GM21381 (cell line): Measurements from ENCODE around the gene CLDN2.

Experiments used
- ATAC-seq: cut with Tn5 transposase; IDR thresholded peaks from one replicate; pipeline ENCODE4 v1.9.1; 2021; ENCODE audit warnings: mild to moderate bottlenecking, moderate library complexity; ENCODE audit not compliant: unreplicated experiment

CLDN2 gene

DNA sequence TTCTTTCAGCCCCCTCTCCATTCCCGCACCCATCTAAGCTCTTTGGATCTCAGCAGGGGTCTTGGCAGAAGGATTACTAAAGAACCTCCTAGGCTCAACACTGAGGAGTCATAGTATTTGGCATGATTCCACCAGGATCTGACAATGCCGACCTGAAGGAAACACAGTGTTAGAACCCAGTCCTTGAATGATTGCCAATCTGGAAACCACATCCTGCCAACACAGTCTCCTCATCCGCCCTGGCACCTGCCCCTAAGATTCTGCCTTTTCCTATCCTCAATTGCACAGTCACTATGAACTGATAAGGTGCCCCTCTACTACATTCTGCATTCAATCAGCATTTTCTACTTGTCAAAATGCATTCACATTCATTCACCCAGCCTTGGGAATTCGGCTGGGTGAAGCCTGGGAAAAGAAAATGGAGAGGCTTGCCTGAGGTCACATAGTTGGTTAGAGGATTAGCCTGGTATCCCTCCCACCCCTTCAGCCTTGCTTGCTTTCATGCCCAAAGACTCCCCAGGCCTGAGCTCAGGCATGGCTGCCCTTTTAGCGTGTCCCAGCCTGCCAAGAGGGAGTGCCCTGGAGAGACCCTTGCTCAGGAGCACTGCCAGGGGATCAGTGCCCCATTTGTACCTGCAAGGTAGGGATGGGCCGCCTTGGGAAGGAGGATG is 2.2 kb upstream of the CLDN2 start:
- no peak for ATAC-seq

DNA sequence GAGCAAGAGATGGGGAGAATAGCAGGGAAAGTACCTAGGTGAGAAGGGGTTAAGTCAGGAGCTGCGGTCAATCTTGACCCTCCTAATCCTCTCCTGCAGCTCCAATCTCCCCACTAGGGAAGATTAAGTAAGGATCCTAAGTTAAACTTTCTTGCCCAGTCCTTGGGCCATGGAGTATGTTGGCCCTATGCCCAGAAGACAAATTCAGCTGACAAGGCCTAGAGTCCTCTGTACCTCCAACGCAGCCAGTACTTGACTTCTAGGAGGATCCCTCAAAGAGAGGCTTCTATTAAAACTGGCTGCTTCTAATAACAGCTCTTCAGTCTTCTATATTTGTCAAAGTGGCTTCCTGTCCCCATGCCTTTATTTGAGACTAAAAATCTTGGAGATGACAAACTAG is 1.4 kb downstream of the CLDN2 start:
- no peak for ATAC-seq

DNA sequence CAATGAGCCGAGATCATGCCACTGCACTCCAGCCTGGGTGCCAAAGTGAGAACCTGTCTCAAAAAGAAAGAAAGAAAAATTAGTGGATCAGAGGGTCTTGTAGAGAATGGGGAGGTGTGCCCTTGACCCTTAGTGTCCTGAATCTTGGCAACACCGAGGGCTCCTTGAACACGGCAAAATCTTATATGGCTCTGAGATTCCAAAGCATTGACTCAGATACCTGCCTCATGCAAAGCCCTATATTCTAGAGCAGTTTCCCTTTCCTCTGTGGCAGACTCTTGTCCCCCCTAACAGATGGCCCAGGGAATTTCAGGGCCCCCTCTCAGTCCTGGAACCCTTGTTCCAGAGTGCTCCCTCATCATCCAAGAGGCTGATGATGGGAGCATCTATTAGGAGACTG is 6.8 kb downstream of the CLDN2 start:
- no peak for ATAC-seq

DNA sequence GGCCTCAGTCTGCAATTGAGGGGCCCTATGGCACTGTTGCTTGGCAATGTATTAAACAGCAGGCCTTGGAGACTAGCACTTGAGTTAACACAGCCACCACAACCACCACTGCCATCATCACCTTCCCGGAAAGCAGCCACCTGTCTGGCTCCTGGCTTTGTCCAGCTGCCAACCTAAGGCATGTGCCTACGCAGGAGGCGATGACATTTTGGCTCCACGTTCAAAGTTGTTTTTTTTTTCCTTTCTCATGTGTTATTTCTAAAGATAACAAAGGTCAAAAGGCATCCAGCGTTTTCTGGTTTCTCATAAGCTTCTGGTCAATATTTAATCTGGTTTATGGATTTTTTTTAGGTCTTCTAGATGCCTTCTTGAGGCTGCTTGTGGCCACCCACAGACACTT is 7.5 kb downstream of the CLDN2 start:
- no peak for ATAC-seq

DNA sequence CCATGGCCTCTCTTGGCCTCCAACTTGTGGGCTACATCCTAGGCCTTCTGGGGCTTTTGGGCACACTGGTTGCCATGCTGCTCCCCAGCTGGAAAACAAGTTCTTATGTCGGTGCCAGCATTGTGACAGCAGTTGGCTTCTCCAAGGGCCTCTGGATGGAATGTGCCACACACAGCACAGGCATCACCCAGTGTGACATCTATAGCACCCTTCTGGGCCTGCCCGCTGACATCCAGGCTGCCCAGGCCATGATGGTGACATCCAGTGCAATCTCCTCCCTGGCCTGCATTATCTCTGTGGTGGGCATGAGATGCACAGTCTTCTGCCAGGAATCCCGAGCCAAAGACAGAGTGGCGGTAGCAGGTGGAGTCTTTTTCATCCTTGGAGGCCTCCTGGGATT is 8.0 kb downstream of the CLDN2 start:
- ATAC-seq: no peak

DNA sequence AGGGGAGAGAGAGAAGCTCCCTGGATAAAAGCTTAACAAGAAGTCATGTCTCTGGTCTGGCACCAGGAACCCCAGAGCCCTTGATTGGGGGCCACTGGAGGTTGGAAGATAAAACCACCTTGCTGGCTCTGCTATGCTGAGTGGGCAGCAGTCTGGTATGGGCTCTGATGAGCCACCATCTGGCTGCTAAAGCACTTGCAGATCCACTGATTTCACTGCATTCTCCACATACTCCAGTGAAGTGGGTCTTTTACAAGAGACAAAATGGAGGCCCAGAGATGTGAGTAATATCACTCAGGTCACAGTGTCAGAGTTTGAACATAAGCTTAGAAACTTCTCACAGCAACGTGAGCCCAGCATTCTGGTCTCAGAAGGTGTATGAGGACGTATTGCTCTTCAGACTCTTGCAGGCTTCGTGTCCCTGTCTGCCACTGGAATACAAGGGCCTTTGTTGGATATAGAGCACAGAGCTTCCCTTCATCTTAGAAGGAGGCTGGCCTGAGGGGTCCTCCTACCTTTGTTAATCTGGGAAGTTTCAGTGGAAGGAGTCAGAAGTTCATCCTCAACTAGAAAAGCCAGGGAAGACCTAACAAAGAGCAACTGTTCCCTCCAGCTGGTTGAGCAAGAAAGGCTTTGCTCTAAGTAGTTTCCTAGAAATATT is 11.8 kb downstream of the CLDN2 start:
- ATAC-seq: no peak

DNA sequence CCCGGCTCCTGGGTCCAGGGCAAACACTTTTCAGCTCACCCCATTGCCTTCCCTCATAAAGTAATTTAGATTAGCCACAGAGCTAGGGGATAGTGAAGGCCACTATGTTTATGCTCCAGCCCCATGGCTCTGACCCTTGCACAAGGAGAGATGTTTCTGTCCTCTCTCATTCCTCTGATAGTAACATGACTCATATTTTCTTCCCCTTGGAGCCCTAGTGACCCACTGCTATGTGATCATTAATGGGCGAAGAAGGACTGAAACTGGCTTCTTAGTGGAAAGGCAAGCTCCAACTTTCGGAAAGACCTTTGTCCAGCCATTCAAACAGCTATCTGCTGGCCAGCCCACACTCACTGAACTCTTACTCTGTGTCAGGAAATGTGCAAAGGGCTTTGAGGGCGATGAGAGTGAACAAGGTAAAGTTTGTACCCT is 12.3 kb downstream of the CLDN2 start:
- ATAC-seq: no peak

DNA sequence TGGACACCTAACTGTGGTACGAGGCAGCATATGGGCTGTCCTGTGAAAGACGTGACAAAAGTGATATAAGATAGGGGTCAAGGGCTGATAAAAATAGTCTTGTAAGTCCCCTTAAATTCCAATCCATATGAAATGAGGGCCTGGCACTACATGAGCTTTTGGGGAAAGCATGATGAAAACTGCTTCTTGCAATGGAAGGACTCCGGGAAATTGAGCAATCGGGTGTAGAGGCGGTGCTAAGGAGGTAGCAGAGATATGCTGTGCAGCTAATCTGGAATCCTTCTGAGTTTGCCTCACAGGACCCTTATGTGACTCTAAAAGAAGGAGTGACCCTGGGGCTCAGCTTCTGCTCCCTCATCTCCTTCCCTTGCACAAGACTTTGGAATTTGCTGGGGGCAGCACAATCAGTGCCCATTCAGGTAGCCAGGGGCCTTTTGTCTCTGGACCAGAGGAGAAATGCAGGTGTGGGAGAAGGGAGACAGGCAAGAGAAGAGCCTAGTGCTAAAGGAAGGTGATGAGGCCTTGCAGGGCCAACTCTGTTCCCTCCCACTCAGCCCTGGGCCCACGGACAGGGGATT is 12.8 kb downstream of the CLDN2 start:
- ATAC-seq: no peak

DNA sequence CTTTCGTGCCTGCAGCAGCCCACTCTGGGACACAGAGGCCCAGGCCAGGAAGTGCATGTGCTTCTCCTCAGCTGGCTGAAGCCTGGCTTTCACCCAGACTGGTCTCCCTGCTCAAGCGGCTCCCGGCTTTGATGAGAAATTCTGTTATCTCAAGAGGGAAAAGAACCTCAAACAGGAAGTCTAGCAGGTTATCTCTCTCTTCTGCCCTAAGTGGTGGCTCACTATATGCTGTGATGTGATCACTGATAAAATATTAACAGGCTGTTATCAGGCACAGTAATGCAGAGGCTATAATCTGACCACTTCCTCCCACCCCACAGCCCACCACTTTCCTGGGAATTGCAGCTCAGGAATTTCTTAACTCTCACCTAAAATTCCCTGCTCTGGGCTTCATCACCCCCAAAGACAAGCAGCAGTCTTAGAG is 13.3 kb downstream of the CLDN2 start:
- no peak for ATAC-seq

DNA sequence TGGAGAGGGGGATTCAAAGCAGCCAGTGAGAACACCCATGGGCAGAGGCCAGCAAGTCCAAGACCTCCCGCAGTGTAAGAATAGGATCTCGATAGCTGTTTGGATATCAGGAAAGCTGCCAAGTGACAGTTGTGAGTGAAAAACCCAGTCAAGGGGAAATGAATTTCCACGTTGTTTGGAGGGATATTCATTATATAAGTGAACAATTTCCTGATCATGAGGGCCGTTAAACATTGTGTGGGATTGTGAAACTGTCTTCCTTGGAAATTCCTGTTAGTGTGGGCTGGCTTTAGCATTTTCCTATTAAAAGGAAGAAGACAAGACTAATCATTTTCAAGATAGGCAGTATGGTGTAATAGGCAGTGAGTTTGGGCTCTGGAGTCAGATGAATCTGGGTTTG is 15.0 kb downstream of the CLDN2 start:
- ATAC-seq: no peak

DNA sequence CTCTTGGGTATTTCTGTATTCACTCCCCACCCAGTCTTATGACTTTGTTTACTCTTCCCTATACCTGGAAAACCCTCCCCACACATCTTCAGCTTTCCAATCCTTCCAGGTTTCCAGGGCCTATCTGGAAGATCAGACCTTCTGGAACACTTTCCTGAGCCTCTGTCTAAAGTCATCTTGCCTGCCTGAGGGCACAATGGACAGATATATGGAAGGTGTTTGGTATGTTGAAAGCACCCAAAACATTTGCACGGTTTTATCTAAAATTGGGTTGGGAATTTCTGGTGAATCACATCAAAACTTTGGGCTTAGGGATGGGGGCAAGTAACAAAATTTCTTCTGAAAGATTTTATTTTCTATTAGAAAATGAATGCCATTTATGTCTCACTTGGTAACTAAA is 16.0 kb downstream of the CLDN2 start:
- ATAC-seq: no peak

DNA sequence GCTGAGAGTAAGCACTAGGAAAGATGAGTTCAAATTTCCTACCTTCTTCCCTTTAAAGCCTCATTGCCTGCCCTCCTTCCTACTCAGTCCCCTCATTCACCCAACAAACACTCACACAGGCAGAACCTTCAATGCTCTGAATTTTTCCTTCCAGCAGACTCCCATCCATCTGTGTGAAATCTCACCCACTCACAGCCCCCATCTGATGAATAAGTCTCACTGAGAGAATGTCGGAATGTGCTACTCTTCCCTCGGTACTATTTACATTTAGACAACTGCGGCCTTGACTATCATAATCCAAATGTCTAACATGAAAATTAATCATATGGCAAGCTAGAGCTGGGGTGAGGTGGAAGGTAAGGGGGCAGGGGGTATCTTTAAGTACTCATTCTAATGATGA is 19.4 kb downstream of the CLDN2 start:
- no peak for ATAC-seq

DNA sequence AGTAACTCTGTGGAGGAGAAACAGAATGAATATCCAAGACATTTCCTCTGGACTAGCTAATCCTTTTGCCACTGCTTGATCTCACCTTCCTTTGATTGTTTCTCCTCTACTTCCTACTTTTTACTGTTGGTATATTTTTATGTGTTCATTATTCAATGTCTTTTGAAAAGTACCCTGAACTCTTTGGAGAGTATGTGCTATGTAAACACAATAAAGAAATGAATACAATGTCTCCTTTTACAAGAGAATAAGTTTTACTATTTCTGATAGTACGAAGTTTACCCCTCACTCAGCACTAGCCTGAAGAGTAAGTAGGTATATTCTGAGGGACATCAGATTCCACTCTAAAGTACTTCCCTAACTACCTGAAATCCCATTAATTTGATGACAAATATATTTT is 19.9 kb downstream of the CLDN2 start:
- no peak for ATAC-seq

DNA sequence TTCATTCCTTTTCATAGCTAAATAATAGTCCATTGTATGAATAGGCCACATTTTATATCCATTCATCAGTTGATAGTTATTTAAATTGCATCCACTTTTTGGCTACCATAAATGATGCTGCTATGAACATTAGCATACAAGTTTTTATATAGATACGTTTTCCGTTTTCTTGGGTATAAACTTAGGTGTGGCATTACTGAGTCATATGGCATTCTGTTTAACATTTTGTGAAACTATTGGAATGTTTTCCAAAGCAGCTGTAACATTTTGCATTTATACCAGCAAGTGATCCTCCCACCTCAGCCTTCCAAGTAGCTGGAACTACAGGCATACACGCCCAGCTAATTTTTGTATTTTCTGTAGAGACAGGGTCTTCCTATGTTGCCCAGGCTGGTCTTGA is 26.3 kb downstream of the CLDN2 start:
- ATAC-seq: no peak

DNA sequence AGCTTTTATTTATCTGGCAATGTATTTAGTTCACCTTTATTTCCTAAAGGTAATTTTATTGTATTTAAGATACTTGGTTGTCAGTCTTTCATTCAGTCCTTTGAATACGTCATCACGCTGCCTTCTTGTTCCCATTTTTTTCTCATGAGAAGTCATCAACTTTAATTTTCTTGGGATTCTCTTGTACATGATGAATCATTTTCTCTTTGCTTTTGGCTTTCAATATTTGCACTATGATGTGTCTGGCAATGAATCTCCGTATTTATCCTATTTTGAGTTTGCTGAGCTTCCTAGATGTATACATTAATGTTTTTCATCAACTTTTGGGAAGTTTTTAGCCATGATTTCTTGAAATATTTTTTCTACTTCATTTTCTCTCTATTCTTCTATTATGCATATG is 28.4 kb downstream of the CLDN2 start:
- no peak for ATAC-seq

DNA sequence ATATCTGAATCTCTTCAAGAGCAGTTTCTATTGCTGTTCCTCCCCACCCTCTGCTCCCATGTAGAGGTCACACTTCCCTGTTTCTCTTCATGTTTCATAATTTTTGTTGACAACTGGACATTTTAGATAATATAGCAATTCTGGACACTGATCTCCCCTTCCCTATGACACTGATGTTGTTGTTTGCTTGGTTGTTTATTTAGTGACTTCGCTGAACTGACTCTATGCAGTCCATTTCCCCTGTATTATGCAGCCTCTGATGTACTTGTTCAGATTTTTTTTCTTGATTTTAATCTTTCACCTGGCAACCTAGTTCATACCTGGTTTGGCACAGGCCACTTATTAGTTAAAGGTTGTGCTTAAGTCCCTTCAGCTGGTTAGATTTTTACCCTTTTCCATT is 29.2 kb downstream of the CLDN2 start:
- no peak for ATAC-seq

DNA sequence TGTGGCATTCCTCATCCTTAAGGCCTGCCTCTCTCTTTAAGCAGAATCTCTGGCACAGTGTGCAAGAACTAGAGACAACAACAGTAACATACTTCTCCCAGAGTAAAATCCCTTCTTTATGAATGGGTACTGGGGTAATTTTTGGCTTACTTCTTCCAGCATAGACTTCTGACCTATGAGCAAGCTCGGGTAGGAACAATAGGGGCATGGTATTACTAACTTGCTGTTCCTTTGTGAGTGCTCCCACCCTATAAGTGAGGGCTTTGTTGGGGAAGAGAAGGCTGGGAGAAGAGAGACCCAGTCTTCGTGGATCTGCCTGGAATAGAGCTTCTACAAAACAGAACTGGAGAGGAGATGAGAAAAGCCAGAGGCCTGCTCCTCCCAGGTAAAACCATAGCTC is 30.2 kb downstream of the CLDN2 start:
- no peak for ATAC-seq

DNA sequence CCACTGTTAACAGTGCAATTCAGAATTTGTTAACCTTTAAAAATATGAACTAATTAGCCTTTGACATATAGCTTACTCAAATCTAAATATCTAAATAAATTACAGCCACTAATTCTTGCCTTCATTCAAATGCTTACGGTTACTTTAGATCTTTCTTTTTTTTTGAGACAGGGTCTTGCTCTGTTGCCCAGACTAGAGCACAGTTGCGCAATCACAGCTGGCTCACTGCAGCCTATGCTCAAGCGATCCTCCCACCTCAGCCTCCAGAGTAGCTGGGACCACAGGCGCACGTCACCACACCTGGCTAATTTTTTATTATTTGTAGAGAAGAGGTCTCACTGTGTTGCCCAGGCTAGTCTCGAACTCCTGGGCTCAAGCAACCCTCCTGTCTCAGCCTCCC is 31.0 kb downstream of the CLDN2 start:
- ATAC-seq: no peak

DNA sequence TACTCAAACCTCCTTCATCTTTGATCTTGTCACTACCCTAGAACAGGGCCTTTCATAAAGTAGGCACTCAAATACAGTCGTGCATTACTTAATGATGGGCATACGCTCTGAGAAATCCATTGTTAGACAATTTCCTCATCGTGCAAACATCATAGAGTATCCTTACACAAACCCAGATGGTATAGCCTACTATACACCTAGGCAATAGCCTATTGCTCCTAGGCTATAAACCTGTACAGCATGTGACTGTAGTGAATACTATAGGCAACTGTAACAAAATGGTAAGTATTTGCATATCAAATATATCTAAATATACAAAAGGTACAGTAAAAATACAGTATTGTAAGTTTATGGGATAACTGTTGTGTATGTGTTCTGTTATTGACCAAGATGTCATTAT is 31.9 kb downstream of the CLDN2 start:
- no peak for ATAC-seq

DNA sequence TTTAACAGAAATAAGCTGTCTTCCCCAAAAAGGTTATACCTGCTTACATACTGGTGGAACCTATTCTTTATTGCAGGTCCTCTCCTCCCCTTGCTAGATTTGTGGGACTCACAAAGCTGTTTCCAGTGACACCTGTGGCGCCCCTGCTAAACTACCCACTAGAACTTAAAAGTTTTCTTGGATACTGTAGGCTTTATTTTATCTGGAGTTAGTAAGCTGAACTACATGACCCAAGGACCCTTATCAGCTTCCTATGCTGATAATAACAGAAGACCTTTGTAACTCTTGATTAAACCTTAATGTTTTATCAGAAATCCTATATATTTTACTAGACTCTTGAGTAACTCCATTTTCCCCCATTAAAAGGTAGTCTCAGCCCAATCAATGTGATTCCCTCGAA is 32.3 kb downstream of the CLDN2 start:
- ATAC-seq: no peak

DNA sequence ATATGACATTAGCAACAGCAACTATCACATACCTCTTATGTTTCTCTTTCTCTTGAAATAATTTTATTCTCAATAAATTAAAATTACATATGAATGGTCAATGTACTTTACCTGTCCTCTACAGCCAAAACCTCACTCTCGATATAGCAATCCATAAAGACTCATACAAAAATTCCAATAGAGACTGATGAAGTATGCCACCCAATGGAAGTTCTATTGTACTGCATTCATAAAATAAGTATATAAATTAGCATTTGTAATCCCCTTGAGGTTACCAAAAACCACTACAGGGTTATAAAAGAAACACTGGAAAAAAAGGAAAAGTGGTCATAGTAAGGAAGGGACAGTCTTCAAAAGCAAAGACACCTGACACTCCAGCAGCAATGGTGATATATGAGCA is 32.8 kb downstream of the CLDN2 start:
- no peak for ATAC-seq

DNA sequence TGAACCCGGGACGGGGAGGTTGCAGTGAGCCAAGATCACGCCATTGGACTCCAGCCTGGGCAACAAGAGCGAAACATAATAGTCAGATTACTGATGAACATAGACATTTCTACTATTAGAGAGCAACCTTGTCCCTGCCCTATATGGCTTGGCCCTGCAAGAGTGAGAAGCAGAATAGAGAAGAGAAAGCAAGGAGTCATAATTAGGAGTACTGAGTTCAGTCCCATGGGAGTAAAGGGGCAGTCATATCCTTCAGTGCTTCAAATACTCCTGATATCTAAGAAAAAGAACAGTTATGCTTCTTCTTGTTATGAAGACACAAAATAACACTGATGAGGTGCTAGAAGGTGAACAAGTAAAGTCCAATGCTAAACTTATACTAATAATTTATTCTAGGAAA is 33.8 kb downstream of the CLDN2 start:
- no peak for ATAC-seq
